Upper lobe of left lung (tissue), 4 donors: ENCODE measurements around the gene GRID1.

Source experiments
- EP300 ChIP-seq, 4 donors: sonication (generic); formaldehyde crosslinking; IDR thresholded peaks; one replicate each; pipeline ENCODE4 v1.5.1; 2017; ENCODE audit warnings: antibody characterized with exemption in 4 of 4, control low read depth in 2 of 4
- POLR2A ChIP-seq, 4 donors: fragments of 450-650 bp; IDR thresholded peaks; one replicate each; pipeline ENCODE4 v1.5.1; 2016 to 2017; ENCODE audit warnings: antibody characterized with exemption in 4 of 4, mild to moderate bottlenecking in 2 of 4
- POLR2AphosphoS5 ChIP-seq, 2 donors: sonication (generic); formaldehyde crosslinking; IDR thresholded peaks; one replicate each; pipeline ENCODE4 v1.5.1; 2017; ENCODE audit warnings: antibody characterized with exemption in 2 of 2
- TF ChIP-seq, protein P1 (sequence below), 6 experiments: fragments of 450-650 bp in 4 of 6; fragments of 200-600 bp in 2 of 6; sonication (generic) in 2 of 6; IDR thresholded peaks; one replicate each; pipeline ENCODE4 v1.5.1; 2016 to 2019; ENCODE audit warnings: antibody characterized with exemption in 6 of 6

- TF ChIP-seq POLR2A (IDR thresholded peaks at IDR 0.05) (no peak), EP300 (IDR thresholded peaks at IDR 0.05) (no peak), POLR2AphosphoS5 (IDR thresholded peaks at IDR 0.05) (no peak)
- TF ChIP-seq, protein P1, sequence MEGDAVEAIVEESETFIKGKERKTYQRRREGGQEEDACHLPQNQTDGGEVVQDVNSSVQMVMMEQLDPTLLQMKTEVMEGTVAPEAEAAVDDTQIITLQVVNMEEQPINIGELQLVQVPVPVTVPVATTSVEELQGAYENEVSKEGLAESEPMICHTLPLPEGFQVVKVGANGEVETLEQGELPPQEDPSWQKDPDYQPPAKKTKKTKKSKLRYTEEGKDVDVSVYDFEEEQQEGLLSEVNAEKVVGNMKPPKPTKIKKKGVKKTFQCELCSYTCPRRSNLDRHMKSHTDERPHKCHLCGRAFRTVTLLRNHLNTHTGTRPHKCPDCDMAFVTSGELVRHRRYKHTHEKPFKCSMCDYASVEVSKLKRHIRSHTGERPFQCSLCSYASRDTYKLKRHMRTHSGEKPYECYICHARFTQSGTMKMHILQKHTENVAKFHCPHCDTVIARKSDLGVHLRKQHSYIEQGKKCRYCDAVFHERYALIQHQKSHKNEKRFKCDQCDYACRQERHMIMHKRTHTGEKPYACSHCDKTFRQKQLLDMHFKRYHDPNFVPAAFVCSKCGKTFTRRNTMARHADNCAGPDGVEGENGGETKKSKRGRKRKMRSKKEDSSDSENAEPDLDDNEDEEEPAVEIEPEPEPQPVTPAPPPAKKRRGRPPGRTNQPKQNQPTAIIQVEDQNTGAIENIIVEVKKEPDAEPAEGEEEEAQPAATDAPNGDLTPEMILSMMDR (IDR thresholded peaks at IDR 0.05) = no peak
Observed at GRCh38 chr10:85734791-85735190, 631.8 kb downstream of the GRID1 start.
